NB4 (cell line): ENCODE measurements around the gene DNAJC21.
A peak's percentile ranks its signal among the peaks of the same experiment; 100 is the strongest.

Source experiments
- DNase-seq: peaks from one replicate; pipeline ENCODE4 v3.0.0; 2010; ENCODE audit warnings: low read depth
- H3K4me3 ChIP-seq: one replicate; pipeline ENCODE4 v1.5.1; 2011; ENCODE audit warnings: mild to moderate bottlenecking, low read depth, low read length, moderate library complexity
- MYC ChIP-seq: IDR thresholded peaks from 2 replicates; pipeline ENCODE4 v1.6.1; 2011; ENCODE audit warnings: low read depth, low read length
- POLR2A ChIP-seq: IDR thresholded peaks from 2 replicates; pipeline ENCODE4 v1.6.1; 2011; ENCODE audit warnings: mild to moderate bottlenecking; ENCODE audit not compliant: insufficient read length; ENCODE audit errors: extremely low read depth
- TF ChIP-seq, protein P1 (sequence below): IDR thresholded peaks from one replicate; pipeline ENCODE4 v1.5.1; 2012; ENCODE audit warnings: low read depth, low read length
- TF ChIP-seq, protein P2 (sequence below): IDR thresholded peaks from 2 replicates; pipeline ENCODE4 v1.6.1; 2011; ENCODE audit warnings: low read depth, low read length

DNAJC21 gene

DNA sequence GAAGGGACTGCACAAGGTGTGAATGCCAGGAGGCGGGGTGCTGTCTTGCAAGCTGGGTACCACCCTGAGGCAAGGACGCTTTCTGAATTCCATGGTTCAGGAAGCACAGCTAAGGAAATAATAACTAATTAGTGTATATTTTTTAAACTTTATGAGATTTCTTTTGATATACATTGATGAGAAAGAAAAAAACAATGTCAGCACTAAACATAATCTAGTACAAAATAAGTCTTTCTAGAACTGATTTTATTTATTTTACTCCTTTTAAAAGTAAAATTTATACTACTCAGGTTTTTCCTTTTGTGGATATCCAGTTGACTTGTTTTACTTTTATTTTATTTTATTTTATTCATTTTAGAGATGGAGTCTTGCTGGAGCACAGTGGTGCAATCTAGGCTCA is 3.6 kb downstream of the DNAJC21 start:
- no peak overlapping the region for H3K4me3 ChIP-seq
- TF ChIP-seq POLR2A (no peak), MYC (no peak)
- TF ChIP-seq, protein P1, sequence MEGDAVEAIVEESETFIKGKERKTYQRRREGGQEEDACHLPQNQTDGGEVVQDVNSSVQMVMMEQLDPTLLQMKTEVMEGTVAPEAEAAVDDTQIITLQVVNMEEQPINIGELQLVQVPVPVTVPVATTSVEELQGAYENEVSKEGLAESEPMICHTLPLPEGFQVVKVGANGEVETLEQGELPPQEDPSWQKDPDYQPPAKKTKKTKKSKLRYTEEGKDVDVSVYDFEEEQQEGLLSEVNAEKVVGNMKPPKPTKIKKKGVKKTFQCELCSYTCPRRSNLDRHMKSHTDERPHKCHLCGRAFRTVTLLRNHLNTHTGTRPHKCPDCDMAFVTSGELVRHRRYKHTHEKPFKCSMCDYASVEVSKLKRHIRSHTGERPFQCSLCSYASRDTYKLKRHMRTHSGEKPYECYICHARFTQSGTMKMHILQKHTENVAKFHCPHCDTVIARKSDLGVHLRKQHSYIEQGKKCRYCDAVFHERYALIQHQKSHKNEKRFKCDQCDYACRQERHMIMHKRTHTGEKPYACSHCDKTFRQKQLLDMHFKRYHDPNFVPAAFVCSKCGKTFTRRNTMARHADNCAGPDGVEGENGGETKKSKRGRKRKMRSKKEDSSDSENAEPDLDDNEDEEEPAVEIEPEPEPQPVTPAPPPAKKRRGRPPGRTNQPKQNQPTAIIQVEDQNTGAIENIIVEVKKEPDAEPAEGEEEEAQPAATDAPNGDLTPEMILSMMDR, result no peak
- TF ChIP-seq, protein P2, sequence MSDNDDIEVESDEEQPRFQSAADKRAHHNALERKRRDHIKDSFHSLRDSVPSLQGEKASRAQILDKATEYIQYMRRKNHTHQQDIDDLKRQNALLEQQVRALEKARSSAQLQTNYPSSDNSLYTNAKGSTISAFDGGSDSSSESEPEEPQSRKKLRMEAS, result no peak
- no peak for DNase-seq

DNA sequence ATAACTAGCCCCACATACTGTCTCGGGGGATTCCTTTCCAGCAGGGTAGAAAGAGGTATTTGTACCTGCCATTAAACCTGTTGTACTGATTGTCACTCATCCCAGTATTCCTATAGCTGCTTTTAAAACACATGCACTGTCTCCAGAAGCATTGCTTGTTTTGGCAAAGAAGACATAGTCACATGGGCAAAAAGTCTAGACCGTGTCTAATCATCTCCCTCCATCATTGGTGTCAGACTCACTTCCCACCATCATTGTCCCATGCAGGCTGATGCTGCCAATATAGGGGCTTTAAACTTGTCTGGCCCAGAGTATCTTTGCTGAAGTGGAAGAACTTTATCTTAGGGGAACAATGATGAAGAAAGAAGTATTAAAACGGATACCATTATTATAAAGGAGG is 12.6 kb downstream of the DNAJC21 start:
- TF ChIP-seq POLR2A (no peak), MYC (no peak)
- TF ChIP-seq, protein P2, result no peak
- TF ChIP-seq, protein P1, result no peak
- DNase-seq, result no peak
- H3K4me3 ChIP-seq, result no peak overlapping the region

DNA sequence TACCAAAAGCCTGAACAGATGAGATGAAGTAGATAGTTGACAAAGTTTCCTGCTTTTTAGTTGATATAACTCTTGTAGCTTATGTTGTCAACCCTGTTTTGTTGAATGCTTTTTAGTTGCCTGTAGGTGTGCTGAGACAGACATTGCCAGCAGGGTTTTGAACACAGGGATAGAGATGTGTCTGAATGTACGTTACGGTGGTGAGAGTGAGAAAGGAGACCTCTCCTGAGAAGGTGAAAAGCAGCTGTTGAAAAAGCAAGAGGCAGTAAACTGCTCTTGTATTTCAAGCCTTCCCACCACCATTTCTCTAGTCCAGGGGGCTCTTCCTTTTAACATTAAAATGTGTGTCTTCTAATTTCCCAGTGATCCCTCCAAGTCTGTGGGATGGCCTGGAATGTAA is 14.7 kb downstream of the DNAJC21 start:
- no peak for DNase-seq
- H3K4me3 ChIP-seq, result no peak overlapping the region
- no peak for TF ChIP-seq MYC
- TF ChIP-seq, protein P1, result no peak
- TF ChIP-seq POLR2A, result no peak
- TF ChIP-seq, protein P2, result no peak

DNA sequence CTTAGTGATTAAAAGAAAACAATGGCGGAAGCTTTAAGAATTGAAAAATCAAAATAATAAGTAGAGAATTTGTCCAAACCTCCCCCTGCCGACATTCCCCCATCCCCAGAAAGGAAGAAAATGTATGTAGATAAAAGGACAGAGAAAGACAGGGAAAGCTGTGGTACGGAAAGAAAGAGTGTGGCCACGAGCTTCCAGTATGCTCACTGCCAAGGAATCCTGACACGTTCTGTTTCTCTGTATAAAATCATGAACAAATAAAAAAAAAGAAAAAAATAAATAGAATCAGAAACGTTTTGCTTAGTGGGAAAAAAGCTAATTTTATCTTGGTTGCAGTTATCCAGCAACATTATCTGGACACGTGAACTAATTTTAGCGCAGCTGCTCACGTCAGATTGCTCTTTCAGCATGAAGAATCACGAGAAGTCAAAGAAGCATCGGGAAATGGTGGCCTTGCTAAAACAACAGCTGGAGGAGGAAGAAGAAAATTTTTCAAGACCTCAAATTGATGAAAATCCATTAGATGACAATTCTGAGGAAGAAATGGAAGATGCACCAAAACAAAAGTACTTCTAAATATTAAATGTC is 15.2 kb downstream of the DNAJC21 start:
- no peak for DNase-seq
- no peak for TF ChIP-seq MYC
- TF ChIP-seq POLR2A, result no peak
- TF ChIP-seq, protein P1, result no peak
- TF ChIP-seq, protein P2, result no peak
- H3K4me3 ChIP-seq, result no peak overlapping the region

DNA sequence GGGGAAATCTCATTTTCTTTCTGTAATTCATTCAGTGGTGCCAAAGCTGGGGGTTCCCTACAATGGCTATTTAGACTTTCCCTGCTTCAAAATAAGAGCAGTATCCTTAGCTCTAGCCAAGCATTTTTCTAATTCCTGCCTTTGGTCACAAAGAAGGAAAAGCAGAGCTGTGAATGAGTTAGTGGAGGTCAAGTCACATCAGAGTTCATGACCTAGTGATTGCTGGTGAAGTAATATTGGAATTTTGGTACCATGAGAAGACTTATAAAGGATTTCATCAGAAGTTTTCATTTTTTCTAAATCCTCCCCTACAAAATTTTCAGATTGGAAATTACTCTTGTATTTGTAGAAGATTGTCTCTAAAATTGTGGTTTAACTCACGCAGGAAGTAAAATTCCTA is 28.0 kb downstream of the DNAJC21 start:
- DNase-seq, result no peak
- H3K4me3 ChIP-seq, result no peak overlapping the region
- TF ChIP-seq POLR2A, result no peak
- TF ChIP-seq, protein P2, result no peak

DNA sequence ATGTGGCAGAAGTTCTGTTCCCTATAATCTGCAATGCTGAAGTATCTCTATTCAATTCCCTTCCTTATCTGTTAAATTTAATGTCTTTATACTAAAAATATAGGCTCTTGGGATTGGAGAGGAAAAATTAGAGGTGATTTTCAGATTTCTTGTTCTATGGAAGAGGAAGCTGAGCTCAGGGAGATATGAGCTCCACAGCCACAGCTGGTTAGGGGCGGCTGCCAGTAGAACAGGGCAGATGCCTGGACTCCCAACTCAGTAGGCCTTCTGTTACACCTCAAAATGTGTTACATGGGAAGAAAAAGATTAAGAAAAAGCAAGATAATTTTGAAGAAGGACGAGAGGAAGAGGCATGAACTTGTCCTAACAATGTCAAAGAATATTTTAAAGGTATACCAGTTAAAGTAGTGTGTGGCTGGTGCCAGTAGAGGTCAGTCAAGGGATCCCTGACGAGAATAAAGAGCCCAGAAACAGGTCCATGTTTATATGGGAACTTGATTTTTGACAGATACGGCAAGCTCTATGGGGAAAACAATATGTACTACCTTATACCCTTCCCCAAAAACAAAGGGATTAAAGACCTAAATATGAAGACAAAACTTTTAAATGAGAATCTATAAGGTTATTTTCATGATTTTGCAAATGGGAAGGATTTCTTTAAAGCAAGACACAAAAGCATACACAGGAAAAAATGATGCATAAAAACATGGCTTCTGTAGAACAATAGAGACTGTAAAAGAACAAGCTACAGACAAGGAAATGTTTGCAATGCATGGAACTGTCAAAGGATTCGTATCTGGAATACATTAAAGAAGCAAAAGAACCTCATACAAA is 28.7 kb downstream of the DNAJC21 start:
- DNase-seq, result peak; percentile 36

More for the DNA sequence above, 28.7 kb downstream of the DNAJC21 start:
- H3K4me3 ChIP-seq, result no peak overlapping the region
- TF ChIP-seq, protein P1, result peak; percentile 63
- TF ChIP-seq, protein P2, result no peak
- no peak for TF ChIP-seq MYC
- no peak for TF ChIP-seq POLR2A
